Vagina (tissue), 2 donors: Measurements from ENCODE around the gene NEMP2. TPM values are rescaled to one million over a fixed set of nuclear protein-coding genes. Genes with fewer than 3 reads are reported as not detected.

ENCODE experiments used
- DNase-seq, 2 donors: peaks; one replicate each; pipeline ENCODE4 v3.0.0-alpha.2; 2017; ENCODE audit errors: extremely low spot score in 2 of 2
- H3K27ac ChIP-seq: fragments of 200-600 bp; sonication (generic); one replicate; pipeline ENCODE4 v1.5.1; 2019
- H3K27me3 ChIP-seq: fragments of 200-600 bp; sonication (generic); one replicate; pipeline ENCODE4 v1.5.1; 2019
- H3K36me3 ChIP-seq, 2 donors: fragments of 200-600 bp; sonication (generic); one replicate each; pipeline ENCODE4 v1.5.1; 2017 to 2019
- H3K4me1 ChIP-seq: fragments of 200-600 bp; sonication (generic); one replicate; pipeline ENCODE4 v1.5.1; 2019
- H3K4me3 ChIP-seq, 2 donors: fragments of 200-600 bp; sonication (generic); 1 replicate in 1 of 2; 2 replicates in 1 of 2; pipeline ENCODE4 v1.5.1; 2016 to 2019
- H3K9me3 ChIP-seq: fragments of 200-600 bp; sonication (generic); one replicate; pipeline ENCODE4 v1.5.1; 2019
- POLR2A ChIP-seq, 2 donors: fragments of 450-650 bp; IDR thresholded peaks; one replicate each; pipeline ENCODE4 v1.6.1; 2017; ENCODE audit warnings: antibody characterized with exemption in 2 of 2, mild to moderate bottlenecking in 2 of 2, moderate library complexity in 2 of 2
- POLR2AphosphoS5 ChIP-seq, 2 donors: sonication (generic); formaldehyde crosslinking; IDR thresholded peaks; one replicate each; pipeline ENCODE4 v1.9.0; 2017; ENCODE audit warnings: antibody characterized with exemption in 2 of 2, mild to moderate bottlenecking in 2 of 2, low read depth in 1 of 2; ENCODE audit not compliant: insufficient read depth in 1 of 2
- intact Hi-C: fragments of 100-400 bp; cut with DNase I; formaldehyde crosslinking; loops from one replicate; pipeline ENCODE4 v1.15.1; 2023
- total RNA-seq: library from RNA; depleted of rRNA; stranded (reverse); fragments of >200 nt; gene quantifications from one replicate; pipeline ENCODE4 v1.2.3, GENCODE V29; 2016
- TF ChIP-seq, protein P1 (sequence below), 3 experiments: fragments of 450-650 bp in 2 of 3; fragments of 200-600 bp in 1 of 3; sonication (generic) in 1 of 3; IDR thresholded peaks; one replicate each; pipeline ENCODE4 v1.5.1; 2017 to 2019; ENCODE audit warnings: antibody characterized with exemption in 3 of 3, mild to moderate bottlenecking in 2 of 3, moderate library complexity in 2 of 3

The NEMP2 gene
- total RNA-seq, 1 donor from 2014 or later = 2.2 TPM

DNA sequence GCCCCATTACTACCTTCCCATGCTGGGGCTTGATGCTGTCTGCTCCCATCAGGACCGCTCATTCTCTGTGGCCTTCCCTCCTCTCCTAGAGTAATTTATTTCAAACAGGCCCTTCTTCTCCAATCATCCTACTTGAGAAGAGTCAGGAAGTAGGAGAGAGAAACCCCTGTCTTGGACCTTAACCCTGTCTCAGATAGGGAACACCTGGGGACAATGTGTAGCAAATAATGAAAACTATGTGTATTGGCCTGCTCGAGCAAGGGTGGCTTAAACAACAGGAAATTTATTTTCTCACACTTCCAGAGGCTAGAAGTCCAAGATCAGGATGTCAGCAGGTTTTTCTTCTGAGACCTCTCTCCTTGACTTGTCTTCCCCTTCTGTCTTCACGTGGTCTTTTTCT lies 26.6 kb upstream of the NEMP2 start:
- H3K4me1 ChIP-seq = no peaks in the 10 kb centered on the region
- TF ChIP-seq, protein P1, sequence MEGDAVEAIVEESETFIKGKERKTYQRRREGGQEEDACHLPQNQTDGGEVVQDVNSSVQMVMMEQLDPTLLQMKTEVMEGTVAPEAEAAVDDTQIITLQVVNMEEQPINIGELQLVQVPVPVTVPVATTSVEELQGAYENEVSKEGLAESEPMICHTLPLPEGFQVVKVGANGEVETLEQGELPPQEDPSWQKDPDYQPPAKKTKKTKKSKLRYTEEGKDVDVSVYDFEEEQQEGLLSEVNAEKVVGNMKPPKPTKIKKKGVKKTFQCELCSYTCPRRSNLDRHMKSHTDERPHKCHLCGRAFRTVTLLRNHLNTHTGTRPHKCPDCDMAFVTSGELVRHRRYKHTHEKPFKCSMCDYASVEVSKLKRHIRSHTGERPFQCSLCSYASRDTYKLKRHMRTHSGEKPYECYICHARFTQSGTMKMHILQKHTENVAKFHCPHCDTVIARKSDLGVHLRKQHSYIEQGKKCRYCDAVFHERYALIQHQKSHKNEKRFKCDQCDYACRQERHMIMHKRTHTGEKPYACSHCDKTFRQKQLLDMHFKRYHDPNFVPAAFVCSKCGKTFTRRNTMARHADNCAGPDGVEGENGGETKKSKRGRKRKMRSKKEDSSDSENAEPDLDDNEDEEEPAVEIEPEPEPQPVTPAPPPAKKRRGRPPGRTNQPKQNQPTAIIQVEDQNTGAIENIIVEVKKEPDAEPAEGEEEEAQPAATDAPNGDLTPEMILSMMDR (IDR thresholded peaks at IDR 0.05) = no peak
- TF ChIP-seq POLR2A (IDR thresholded peaks at IDR 0.05) = no peak
- TF ChIP-seq POLR2AphosphoS5 (IDR thresholded peaks at IDR 0.05; ENCODE audit: insufficient read depth in 1 of 2, low read depth in 1 of 2) = no peak
- intact Hi-C loops = no loop called here

GRCh38 chr2:190554357-190555006 lies 20.0 kb upstream of the NEMP2 start:
- no peak for DNase-seq
- H3K4me1 ChIP-seq = no peaks in the 10 kb centered on the region
- H3K4me3 ChIP-seq = no peak overlapping the region
- no peak overlapping the region for H3K27ac ChIP-seq
- no peak for TF ChIP-seq POLR2AphosphoS5 (IDR thresholded peaks at IDR 0.05; ENCODE audit: insufficient read depth in 1 of 2, low read depth in 1 of 2)
- no peak for TF ChIP-seq POLR2A (IDR thresholded peaks at IDR 0.05)
- no peaks in the 10 kb centered on the region for H3K27me3 ChIP-seq
- intact Hi-C loops = no loop called here
- no peaks in the 10 kb centered on the region for H3K36me3 ChIP-seq
- H3K9me3 ChIP-seq = no peaks in the 10 kb centered on the region

More for the DNA sequence above, 26.6 kb upstream of the NEMP2 start:
- H3K27ac ChIP-seq = no peak overlapping the region
- H3K9me3 ChIP-seq = no peaks in the 10 kb centered on the region
- no peak overlapping the region for H3K4me3 ChIP-seq
- H3K36me3 ChIP-seq = no peaks in the 10 kb centered on the region
- no peak for DNase-seq
- H3K27me3 ChIP-seq = no peaks in the 10 kb centered on the region

GRCh38 chr2:190553254-190553653 lies 18.7 kb upstream of the NEMP2 start:
- Histone ChIP-seq H3K4me3 (no peak overlapping the region), H3K9me3 (no peaks in the 10 kb centered on the region), H3K27me3 (no peaks in the 10 kb centered on the region), H3K4me1 (no peaks in the 10 kb centered on the region), H3K36me3 (no peaks in the 10 kb centered on the region), H3K27ac (no peak overlapping the region)
- intact Hi-C loops = no loop called here
- DNase-seq = no peak
- TF ChIP-seq POLR2AphosphoS5 (IDR thresholded peaks at IDR 0.05; ENCODE audit: insufficient read depth in 1 of 2, low read depth in 1 of 2) (no peak), POLR2A (IDR thresholded peaks at IDR 0.05) (no peak)
- TF ChIP-seq, protein P1 (IDR thresholded peaks at IDR 0.05) = no peak

GRCh38 chr2:190551928-190552327 lies 17.4 kb upstream of the NEMP2 start:
- Histone ChIP-seq H3K4me3 (no peak overlapping the region), H3K27me3 (no peaks in the 10 kb centered on the region), H3K9me3 (no peaks in the 10 kb centered on the region), H3K36me3 (no peaks in the 10 kb centered on the region), H3K4me1 (no peaks in the 10 kb centered on the region), H3K27ac (no peak overlapping the region)
- no peak for TF ChIP-seq POLR2AphosphoS5 (IDR thresholded peaks at IDR 0.05; ENCODE audit: insufficient read depth in 1 of 2, low read depth in 1 of 2)
- TF ChIP-seq, protein P1 (IDR thresholded peaks at IDR 0.05) = no peak
- TF ChIP-seq POLR2A (IDR thresholded peaks at IDR 0.05) = no peak
- no peak for DNase-seq
- intact Hi-C loops = no loop called here

DNA sequence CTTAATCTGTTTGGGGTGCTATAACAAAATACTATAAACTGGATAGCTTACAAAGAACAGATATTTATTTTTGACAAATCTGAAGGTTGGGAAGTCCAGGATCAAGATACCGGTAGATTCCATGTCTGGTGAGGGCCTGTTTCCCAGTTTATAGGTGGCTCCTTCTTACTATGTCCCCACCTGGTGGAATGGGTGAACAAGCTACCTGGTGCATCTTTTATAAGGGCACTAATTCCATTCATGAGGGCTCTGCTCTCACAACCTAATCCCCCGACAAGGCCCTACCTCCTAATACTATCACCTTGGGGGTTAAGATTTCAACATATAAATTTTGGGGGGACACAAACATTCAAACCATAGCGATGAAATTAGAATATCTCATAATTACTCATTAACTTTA lies 15.6 kb upstream of the NEMP2 start:
- DNase-seq = no peak
- Histone ChIP-seq H3K36me3 (no peaks in the 10 kb centered on the region), H3K4me1 (no peaks in the 10 kb centered on the region), H3K27ac (no peak overlapping the region), H3K9me3 (no peaks in the 10 kb centered on the region), H3K27me3 (no peaks in the 10 kb centered on the region), H3K4me3 (no peak overlapping the region)
- intact Hi-C loops = no loop called here
- TF ChIP-seq POLR2AphosphoS5 (IDR thresholded peaks at IDR 0.05; ENCODE audit: insufficient read depth in 1 of 2, low read depth in 1 of 2) = no peak
- no peak for TF ChIP-seq POLR2A (IDR thresholded peaks at IDR 0.05)
- TF ChIP-seq, protein P1 (IDR thresholded peaks at IDR 0.05) = no peak
